Ovary (tissue), 3 donors: Measurements from ENCODE around the gene PTGR1.
"Not testable (repeated sequence)": the region's sequence is repeated elsewhere in the genome, so short reads cannot be mapped to it uniquely, and the experiment has no call there.

Source experiments
- POLR2A ChIP-seq: fragments of 450-650 bp; IDR thresholded peaks from one replicate; pipeline ENCODE4 v1.6.1; 2017; ENCODE audit warnings: antibody characterized with exemption, mild to moderate bottlenecking, moderate library complexity
- TF ChIP-seq, protein P1 (sequence below), 3 donors: fragments of 450-650 bp in 2 of 3; fragments of 200-600 bp in 1 of 3; IDR thresholded peaks; one replicate each; pipeline versions ENCODE4 v1.5.1 to v1.8.0; 2016 to 2022; ENCODE audit warnings: antibody characterized with exemption in 3 of 3, mild to moderate bottlenecking in 1 of 3
- donor health status: DM: no; HTN: no; CAD: no.

DNA sequence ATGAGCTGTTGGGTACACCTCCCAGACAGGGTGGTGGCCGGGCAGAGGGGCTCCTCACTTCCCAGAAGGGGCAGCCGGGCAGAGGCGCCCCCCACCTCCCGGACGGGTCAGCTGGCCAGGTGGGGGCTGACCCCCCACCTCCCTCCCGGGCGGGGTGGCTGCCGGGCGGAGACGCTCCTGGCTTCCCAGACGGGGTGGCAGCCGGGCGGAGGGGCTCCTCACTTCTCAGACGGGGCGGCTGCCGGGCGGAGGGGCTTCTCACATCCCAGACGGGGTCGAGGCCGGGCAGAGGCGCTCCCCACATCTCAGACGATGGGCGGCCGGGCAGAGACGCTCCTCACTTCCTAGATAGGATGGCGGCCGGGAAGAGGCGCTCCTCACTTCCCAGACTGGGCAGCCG lies 17.9 kb upstream of the PTGR1 start:
- TF ChIP-seq POLR2A = not testable (repeated sequence)
- TF ChIP-seq, protein P1, sequence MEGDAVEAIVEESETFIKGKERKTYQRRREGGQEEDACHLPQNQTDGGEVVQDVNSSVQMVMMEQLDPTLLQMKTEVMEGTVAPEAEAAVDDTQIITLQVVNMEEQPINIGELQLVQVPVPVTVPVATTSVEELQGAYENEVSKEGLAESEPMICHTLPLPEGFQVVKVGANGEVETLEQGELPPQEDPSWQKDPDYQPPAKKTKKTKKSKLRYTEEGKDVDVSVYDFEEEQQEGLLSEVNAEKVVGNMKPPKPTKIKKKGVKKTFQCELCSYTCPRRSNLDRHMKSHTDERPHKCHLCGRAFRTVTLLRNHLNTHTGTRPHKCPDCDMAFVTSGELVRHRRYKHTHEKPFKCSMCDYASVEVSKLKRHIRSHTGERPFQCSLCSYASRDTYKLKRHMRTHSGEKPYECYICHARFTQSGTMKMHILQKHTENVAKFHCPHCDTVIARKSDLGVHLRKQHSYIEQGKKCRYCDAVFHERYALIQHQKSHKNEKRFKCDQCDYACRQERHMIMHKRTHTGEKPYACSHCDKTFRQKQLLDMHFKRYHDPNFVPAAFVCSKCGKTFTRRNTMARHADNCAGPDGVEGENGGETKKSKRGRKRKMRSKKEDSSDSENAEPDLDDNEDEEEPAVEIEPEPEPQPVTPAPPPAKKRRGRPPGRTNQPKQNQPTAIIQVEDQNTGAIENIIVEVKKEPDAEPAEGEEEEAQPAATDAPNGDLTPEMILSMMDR (IDR thresholded peaks at IDR 0.05) = not testable (repeated sequence)
